Spleen (tissue), 7 donors: ENCODE data around the gene MICU2.
"Not testable (repeated sequence)": the region's sequence is repeated elsewhere in the genome, so short reads cannot be mapped to it uniquely, and the experiment has no call there.

Source experiments
- POLR2A ChIP-seq, 3 donors: fragments of 450-650 bp; IDR thresholded peaks; one replicate each; pipeline ENCODE4 v1.5.1; 2017; ENCODE audit warnings: antibody characterized with exemption in 3 of 3, mild to moderate bottlenecking in 1 of 3
- TF ChIP-seq, protein P1 (sequence below), 11 experiments: fragments of 200-600 bp in 7 of 11; fragments of 450-650 bp in 4 of 11; sonication (generic) in 4 of 11; IDR thresholded peaks in 8 of 11; conservative IDR thresholded peaks in 3 of 11; 1 replicate in 7 of 11; 2 replicates in 4 of 11; pipeline versions ENCODE4 v1.4.0 to v1.8.0; 2016 to 2021; ENCODE audit warnings: antibody characterized with exemption in 11 of 11, inconsistent platforms in 4 of 11, mild to moderate bottlenecking in 1 of 11
- donor health status: DM: no; HTN: no; CAD: no; lungs with moderate emphysema.
- donor health status: DM: no; HTN: no; CAD: no.
- donor health status: DM: no; HTN: no; CAD: no.

DNA sequence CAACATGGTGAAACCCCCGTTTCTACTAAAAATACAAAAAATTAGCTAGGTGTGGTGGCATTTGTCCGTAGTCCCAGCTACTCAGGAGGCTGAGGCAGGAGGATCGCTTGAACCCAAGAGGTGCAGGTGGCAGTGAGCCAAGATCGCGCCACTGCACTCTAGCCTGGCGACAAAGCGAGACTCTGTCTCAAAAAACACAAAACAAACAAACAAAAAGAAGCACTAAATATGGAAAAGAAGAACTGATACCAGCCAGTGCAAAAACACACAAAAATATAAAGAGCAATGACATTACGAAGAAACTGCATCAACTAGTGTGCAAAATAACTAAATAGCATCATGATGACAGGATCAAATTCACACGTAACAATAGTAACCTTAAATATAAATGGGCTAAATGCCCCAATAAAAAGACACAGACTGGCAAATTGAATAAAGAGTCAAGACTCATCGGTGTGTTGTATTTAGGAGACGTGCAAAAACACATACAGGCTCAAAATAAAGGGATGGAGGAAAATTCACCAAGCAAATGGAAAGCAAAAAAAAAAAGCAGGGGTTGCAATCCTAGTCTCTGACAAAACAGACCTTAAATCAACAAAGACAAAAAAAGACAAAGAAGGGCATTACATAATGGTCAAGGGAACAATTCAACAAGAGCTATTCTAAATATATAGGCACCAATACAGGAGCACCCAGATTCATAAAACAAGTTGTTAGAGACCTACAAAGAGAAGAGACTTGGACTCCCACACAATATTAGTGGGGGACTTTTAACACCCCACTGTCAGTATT, 13.1 kb downstream of the MICU2 start:
- TF ChIP-seq, protein P1, sequence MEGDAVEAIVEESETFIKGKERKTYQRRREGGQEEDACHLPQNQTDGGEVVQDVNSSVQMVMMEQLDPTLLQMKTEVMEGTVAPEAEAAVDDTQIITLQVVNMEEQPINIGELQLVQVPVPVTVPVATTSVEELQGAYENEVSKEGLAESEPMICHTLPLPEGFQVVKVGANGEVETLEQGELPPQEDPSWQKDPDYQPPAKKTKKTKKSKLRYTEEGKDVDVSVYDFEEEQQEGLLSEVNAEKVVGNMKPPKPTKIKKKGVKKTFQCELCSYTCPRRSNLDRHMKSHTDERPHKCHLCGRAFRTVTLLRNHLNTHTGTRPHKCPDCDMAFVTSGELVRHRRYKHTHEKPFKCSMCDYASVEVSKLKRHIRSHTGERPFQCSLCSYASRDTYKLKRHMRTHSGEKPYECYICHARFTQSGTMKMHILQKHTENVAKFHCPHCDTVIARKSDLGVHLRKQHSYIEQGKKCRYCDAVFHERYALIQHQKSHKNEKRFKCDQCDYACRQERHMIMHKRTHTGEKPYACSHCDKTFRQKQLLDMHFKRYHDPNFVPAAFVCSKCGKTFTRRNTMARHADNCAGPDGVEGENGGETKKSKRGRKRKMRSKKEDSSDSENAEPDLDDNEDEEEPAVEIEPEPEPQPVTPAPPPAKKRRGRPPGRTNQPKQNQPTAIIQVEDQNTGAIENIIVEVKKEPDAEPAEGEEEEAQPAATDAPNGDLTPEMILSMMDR (IDR thresholded peaks at IDR 0.05 in 8 of 11, conservative IDR thresholded peaks at IDR 0.05 in 3 of 11), result not testable (repeated sequence)
- TF ChIP-seq POLR2A (IDR thresholded peaks at IDR 0.05), result not testable (repeated sequence)
